ENCODE results near the gene TSFM.

TSFM gene

DNA sequence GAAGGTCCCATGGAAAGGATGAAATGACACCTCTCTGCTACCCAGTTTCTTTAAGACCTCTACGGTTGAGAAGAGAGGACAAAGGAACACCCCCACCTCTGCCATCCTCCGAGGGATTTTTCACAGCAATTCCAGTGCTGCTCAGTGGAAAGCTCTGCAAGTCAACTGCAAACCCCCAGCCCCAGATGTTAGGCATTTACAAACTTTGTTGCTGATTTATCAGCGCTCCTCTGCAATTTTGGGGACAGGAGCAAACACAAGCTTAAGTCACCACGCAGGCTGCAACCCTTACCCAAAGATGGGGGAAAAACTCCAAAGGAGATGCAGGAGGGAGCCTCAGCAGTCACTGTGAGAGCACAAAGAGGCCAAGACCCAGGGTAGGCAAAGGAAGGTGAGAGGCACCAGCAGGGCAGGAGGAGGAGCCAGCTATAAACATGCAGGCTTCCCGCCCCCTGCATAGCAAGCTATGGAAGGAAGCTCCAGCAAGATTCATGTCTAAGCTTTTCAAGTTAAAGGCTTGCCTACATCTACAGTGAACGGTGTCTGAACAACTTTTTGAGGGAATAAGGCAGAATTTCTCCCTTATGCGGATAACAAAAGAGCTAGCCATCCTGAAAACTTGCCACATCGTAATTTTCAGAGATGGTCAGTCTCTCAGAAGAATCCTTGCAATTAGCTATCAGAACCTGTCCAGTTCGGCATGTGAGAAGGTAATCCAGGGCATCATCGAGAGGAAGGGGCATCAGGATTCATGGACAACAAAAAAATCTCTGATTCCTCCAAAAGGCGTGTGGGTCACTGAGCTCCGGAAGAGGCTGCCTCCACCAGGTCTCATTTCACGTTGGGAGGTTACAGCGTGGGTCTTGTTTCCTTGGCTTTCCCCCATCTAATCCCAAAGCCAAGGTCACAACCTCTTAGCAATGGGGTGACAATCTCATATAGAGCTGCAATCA, 60.0 kb downstream of the TSFM start:
- peaks cover 18% of the 10 kb centered on the region; the same call in 1 of the 2 replicates for H3K4me1 ChIP-seq (ENCODE audit: control insufficient read depth, insufficient read depth, low read length)
- no peak overlapping the region for H3K4me3 ChIP-seq (ENCODE audit: low read length)
- WGBS (ENCODE audit: insufficient coverage, insufficient read length), result no CpG with 5 or more reads among the region's 14 CpGs
- no peaks in the 10 kb centered on the region for H3K27me3 ChIP-seq (ENCODE audit: control insufficient read depth, insufficient read depth, low read length)
- H3K36me3 ChIP-seq (ENCODE audit: control insufficient read depth, insufficient read depth, low read length), result no peaks in the 10 kb centered on the region
- DNase-seq (ENCODE audit: low read depth, low spot score), result no peak
- H3K9me3 ChIP-seq (ENCODE audit: control insufficient read depth, insufficient read depth, low read length), result no peaks in the 10 kb centered on the region
- H3K27ac ChIP-seq (ENCODE audit: low read length), result no peak overlapping the region

- no peak for DNase-seq (ENCODE audit: low read depth, low spot score)
- WGBS (ENCODE audit: insufficient coverage, insufficient read length), result no CpG with 5 or more reads among the region's 42 CpGs
- peak overlapping the region; percentile 89 for H3K4me3 ChIP-seq (ENCODE audit: low read length)
- no peaks in the 10 kb centered on the region for H3K9me3 ChIP-seq (ENCODE audit: control insufficient read depth, insufficient read depth, low read length)
- no peak overlapping the region for H3K27ac ChIP-seq (ENCODE audit: low read length)
- H3K4me1 ChIP-seq (ENCODE audit: control insufficient read depth, insufficient read depth, low read length), result peaks cover 12% of the 10 kb centered on the region; the same call in 1 of the 2 replicates
- H3K36me3 ChIP-seq (ENCODE audit: control insufficient read depth, insufficient read depth, low read length), result no peaks in the 10 kb centered on the region
- no peaks in the 10 kb centered on the region for H3K27me3 ChIP-seq (ENCODE audit: control insufficient read depth, insufficient read depth, low read length)
Observed at GRCh38 chr12:57844709-57845477, 62.3 kb downstream of the TSFM start.

DNA sequence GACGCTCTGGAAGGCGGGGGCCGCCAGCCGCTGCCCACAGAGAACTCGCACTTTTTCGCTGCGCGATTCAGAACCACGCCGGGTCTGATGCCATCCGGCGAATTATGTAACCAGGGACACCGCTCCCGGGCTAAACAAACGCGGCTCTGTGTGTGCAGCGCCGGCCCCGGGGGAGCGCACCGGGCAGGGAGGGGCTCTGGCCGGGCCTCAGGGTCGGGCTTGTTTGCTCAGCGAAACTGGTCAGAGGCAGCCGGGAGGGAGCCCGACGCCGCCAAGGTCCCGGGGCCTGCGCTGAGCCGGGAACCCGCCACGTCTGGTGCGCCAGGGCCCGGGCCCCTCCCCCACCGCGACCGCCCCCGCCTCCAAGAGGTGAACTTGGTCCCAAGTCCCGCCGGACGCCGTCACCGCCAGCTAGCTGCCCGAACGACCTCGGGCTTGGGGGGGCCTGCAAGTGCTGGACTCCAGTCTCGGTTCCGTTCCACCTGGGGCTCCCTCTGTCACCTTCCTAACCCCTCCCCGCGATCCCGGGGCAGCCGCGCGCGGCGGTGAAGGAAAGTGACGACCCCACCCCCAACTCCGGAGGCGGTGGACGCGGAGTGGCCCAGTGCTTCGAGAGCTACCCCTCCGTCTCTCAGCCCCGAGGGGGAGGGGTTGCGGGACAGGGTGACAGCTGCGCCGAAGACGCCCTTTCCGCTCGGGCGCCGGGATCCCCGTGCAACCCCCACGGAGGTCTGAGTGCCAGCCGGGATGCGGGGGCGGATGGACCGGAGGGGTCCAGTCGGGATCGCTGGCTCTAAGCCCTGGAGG, 63.1 kb downstream of the TSFM start:
- Histone ChIP-seq H3K27me3 (ENCODE audit: control insufficient read depth, insufficient read depth, low read length) (no peaks in the 10 kb centered on the region), H3K27ac (ENCODE audit: low read length) (no peak overlapping the region), H3K36me3 (ENCODE audit: control insufficient read depth, insufficient read depth, low read length) (no peaks in the 10 kb centered on the region), H3K9me3 (ENCODE audit: control insufficient read depth, insufficient read depth, low read length) (no peaks in the 10 kb centered on the region), H3K4me1 (ENCODE audit: control insufficient read depth, insufficient read depth, low read length) (peaks cover 12% of the 10 kb centered on the region; the same call in 1 of the 2 replicates), H3K4me3 (ENCODE audit: low read length) (peak overlapping the region; percentile 89)
- no peak for DNase-seq (ENCODE audit: low read depth, low spot score)
- no CpG with 5 or more reads among the region's 81 CpGs for WGBS (ENCODE audit: insufficient coverage, insufficient read length)

- no peaks in the 10 kb centered on the region for H3K36me3 ChIP-seq (ENCODE audit: control insufficient read depth, insufficient read depth, low read length)
- no peak overlapping the region for H3K27ac ChIP-seq (ENCODE audit: low read length)
- H3K4me1 ChIP-seq (ENCODE audit: control insufficient read depth, insufficient read depth, low read length), result peaks cover 14% of the 10 kb centered on the region
- no peak for DNase-seq (ENCODE audit: low read depth, low spot score)
- peak overlapping the region; percentile 89 for H3K4me3 ChIP-seq (ENCODE audit: low read length)
- H3K27me3 ChIP-seq (ENCODE audit: control insufficient read depth, insufficient read depth, low read length), result no peaks in the 10 kb centered on the region
- no peaks in the 10 kb centered on the region for H3K9me3 ChIP-seq (ENCODE audit: control insufficient read depth, insufficient read depth, low read length)
- no CpG with 5 or more reads among the region's 26 CpGs for WGBS (ENCODE audit: insufficient coverage, insufficient read length)
Observed at GRCh38 chr12:57846285-57846576, 63.6 kb downstream of the TSFM start.

- Histone ChIP-seq H3K4me3 (ENCODE audit: low read length) (peak within 1 kb of the TSS; percentile 89), H3K9me3 (ENCODE audit: control insufficient read depth, insufficient read depth, low read length) (no peaks in the 10 kb centered on the region), H3K27ac (ENCODE audit: low read length) (no peak within 1 kb of the TSS), H3K27me3 (ENCODE audit: control insufficient read depth, insufficient read depth, low read length) (no peaks in the 10 kb centered on the region), H3K36me3 (ENCODE audit: control insufficient read depth, insufficient read depth, low read length) (no peaks in the 10 kb centered on the region), H3K4me1 (ENCODE audit: control insufficient read depth, insufficient read depth, low read length) (peaks cover 16% of the 10 kb centered on the region)
- no CpG with 5 or more reads among the region's 58 CpGs for WGBS (ENCODE audit: insufficient coverage, insufficient read length)
- no peak for DNase-seq (ENCODE audit: low read depth, low spot score)
Observed at GRCh38 chr12:57846577-57847319, 64.2 kb downstream of the TSFM start, which contains the start of gene CTDSP2. TSS of gene CTDSP2 (minus strand) at chr12:57846729. CDS start at chr12:57846435, 294 bp downstream.
